D721Med (cell line): ENCODE measurements around the gene WASL.

Source experiments
- DNase-seq: peaks from one replicate; pipeline ENCODE4 v3.0.0; 2011; ENCODE audit warnings: low spot score; ENCODE audit not compliant: insufficient read length
- FAIRE-seq: peaks from 2 replicates; lab custom pipeline; 2011; peaks lifted over from hg19 to GRCh38; lab: Jason Lieb, UNC
- TF ChIP-seq, protein P1 (sequence below): IDR thresholded peaks from 2 replicates; pipeline ENCODE4 v1.5.1; 2012; ENCODE audit warnings: mild to moderate bottlenecking, control low read depth; ENCODE audit not compliant: insufficient read depth; ENCODE audit errors: missing control alignments

The WASL gene

DNA sequence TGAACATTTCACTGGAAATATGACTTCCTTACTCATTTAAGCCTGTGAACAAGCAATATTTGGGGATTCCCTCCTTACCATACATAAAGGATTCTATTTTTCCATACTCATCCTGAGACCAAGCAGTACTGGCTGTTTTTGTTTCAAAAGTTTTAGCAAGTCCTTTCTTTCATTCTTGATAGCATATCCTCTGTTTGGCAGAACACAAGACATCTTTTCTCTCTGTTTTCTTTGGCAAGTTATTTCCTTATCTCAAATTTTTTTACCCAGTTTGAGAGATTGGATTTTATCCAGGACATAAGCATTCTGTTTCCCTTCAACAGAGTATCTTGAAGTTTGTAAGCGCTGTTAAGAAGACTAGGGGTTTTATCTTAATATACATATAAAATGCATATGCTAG is 3.0 kb upstream of the WASL start:
- no peak for DNase-seq

DNA sequence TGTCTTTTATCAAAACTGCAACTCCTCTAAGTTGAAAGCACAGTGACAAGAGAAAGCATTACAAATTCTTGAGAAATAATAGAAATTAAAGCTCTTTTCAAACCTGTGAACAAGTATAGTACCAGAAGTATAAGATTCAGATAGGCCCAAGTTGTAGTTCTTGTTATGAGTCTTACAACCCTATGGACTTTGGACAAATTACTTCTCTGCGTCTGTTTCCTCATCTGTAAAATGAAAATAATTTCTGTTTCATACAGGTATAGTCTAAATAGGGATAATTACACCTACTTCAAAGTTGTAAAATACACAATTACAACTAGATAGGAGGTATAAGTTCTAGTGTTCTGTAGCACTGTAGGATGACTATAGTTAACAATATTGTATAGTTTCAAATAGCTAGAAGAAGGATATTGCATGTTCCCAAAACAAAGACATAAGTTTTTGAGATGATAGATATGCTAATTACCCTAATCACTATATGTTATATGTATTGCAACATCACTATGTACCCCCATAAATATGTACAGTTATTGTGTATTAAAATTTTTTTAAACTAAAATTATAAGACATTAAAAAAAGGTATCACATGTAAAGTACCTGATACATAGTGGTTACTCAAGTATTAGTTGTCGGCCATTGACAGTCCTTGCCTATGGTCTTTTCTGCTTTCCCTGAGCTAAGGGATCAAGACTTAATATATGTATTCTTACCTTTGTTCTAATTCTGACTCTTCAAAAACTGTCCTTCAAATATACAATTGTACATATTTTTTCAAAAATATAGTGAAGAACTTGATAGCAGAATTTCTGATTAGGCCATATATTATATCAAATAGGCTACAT is 1.8 kb upstream of the WASL start:
- FAIRE-seq, result no peak
- TF ChIP-seq, protein P1, sequence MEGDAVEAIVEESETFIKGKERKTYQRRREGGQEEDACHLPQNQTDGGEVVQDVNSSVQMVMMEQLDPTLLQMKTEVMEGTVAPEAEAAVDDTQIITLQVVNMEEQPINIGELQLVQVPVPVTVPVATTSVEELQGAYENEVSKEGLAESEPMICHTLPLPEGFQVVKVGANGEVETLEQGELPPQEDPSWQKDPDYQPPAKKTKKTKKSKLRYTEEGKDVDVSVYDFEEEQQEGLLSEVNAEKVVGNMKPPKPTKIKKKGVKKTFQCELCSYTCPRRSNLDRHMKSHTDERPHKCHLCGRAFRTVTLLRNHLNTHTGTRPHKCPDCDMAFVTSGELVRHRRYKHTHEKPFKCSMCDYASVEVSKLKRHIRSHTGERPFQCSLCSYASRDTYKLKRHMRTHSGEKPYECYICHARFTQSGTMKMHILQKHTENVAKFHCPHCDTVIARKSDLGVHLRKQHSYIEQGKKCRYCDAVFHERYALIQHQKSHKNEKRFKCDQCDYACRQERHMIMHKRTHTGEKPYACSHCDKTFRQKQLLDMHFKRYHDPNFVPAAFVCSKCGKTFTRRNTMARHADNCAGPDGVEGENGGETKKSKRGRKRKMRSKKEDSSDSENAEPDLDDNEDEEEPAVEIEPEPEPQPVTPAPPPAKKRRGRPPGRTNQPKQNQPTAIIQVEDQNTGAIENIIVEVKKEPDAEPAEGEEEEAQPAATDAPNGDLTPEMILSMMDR, result no peak
- DNase-seq, result no peak

More for the DNA sequence above, 3.0 kb upstream of the WASL start:
- TF ChIP-seq, protein P1, result no peak
- FAIRE-seq, result no peak

DNA sequence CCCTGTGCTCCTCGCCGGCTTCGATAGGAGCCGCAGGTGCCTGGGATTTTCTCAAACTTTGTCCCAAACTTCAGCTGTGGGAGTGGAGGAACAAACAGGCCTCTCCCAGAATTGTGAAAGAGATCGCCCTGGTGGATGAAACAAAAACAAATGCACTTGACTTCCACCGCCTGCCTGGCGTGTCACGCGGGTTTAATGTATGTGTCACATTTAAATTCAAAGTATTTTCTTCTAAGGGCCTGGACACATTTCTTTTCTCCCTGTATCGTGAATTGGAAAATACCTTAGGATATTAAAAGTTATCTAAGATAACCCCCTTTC is 694 bp upstream of the WASL start:
- TF ChIP-seq, protein P1, result no peak
- FAIRE-seq, result no peak
- DNase-seq, result no peak

DNA sequence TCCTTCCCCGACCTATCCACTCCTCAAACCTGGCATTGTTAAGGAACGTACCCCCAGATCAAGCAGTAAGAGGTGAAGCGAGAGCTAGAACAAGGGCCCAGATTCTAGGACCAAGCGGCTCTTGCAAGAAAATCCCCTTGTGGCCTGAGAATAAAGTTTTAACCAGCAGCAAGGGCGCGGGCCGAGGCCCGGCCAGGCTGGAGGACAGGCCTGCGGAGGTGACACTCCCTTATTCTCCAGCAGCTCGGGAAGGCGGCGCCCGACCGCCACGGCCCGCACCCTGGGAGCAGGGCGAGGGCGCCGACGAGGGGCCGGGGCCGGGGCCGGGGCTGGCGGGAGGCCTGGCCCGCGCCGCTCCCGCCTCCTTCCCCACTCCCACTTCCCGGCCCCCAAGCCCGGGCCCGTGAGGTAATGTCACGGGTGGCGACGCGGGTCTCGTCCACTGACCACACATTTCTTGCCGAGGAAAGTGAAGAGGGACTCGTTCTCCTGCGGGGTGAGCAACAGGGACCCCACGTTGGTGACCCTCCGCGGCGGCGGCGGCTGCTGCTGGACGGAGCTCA is 551 bp downstream of the WASL start:
- FAIRE-seq (no peak), DNase-seq (no peak)
- TF ChIP-seq, protein P1, result no peak

DNA sequence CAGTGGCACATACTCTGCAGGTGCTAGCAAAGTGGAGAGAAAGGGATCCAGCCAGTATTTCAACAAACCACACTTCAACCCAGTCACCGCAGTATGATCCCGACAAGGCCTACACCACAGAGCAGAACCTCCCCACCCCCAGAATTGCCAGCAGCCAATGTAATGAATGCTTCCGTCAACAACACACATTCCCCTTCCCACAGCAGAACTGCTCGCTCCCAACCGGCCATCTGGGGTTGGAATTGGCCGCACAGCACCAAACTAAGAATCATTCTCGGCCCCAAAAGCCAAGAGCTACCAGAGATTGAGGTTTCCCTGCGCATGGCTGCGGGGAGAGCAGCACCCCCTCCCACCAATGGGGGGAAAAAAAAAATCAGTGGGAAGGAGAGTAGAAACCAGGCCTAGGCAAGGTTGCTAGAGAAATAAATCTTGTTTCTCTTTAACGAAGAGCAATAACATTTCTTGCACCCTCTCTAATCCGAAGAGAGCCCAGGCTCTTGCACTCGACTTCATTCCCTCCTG is 1.1 kb downstream of the WASL start:
- DNase-seq (no peak), FAIRE-seq (no peak)
- TF ChIP-seq, protein P1, result no peak

DNA sequence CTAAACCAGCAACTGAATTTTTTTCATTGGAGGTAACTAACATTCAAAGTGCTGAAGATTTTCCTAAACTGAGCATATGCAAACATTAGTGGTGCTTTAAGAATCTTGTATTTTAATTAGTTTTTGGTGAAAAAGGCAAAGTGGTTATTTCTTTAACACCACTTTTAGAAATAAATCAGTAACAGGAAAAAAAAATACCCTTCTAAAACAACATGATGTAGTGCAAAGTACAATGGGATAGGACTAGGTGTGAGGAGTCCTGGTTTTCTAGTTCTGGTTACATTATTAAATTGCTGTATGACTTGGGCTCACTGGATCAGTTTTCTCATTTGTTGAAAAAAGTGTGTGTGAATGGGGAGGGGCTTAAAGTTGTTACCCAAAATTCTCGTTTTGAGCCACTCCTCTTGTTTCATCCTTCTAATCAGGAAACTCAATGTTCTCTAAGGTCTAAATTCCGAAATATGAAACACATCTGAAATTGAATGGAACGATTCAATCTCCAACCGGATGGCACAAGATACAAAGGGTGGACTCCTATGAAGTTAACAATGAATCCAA is 1.8 kb downstream of the WASL start:
- TF ChIP-seq, protein P1, result no peak
- no peak for FAIRE-seq
- DNase-seq, result no peak
